ENCODE results near the gene PRCD.

GRCh38 chr17:76492123-76492988 lies 47.5 kb upstream of the PRCD start:
- TF ChIP-seq EZH2phosphoT487 (IDR thresholded peaks at IDR 0.05; ENCODE audit: insufficient read depth, low read depth): no peak
- TF ChIP-seq EZH2 (IDR thresholded peaks at IDR 0.05; ENCODE audit: insufficient read depth, poor library complexity, severe bottlenecking): no peak

Data from GM23248 (cell line).